ENCODE data around the gene ADAD2.

Gene ADAD2

DNA sequence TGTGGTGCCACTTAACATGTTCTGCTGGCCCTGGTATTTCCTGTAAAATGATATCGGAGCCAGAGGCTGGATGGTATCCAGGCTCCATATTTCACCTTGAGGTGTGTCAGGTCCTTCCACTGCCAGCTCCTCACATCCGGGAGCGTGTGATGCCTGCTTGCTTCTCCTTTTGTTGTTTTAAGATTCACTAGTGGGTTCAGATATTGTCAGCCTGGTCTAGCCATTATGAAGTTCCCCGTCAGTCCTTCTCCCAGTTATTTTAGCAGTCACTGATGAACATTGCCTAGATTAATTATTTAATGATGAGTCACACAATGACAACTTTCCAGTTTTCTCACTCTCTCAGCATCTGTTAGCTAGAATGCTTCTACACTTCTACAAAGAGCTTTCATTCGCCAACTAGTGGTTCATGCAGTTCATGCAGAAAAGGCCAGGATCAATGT, 34.6 kb upstream of the ADAD2 start:
- Histone ChIP-seq H3K36me3 (replicated peaks; ENCODE audit: insufficient read depth, low read length) (no peaks in the 10 kb centered on the region), H3K9ac (ENCODE audit: low read length) (no peak overlapping the region), H3K27me3 (replicated peaks; ENCODE audit: insufficient read depth, low read length) (no peaks in the 10 kb centered on the region), H3K4me3 (ENCODE audit: low read length) (no peak overlapping the region), H3F3A (ENCODE audit: insufficient read depth, low read length) (no peaks in the 10 kb centered on the region), H2AFZ (ENCODE audit: low read length) (no peak overlapping the region), H3K4me1 (ENCODE audit: low read length) (no peaks in the 10 kb centered on the region), H3K9me2 (replicated peaks; ENCODE audit: insufficient read depth, low read length) (no peaks in the 10 kb centered on the region), H3K79me2 (ENCODE audit: low read length) (no peaks in the 10 kb centered on the region), H3K9me3 (replicated peaks; ENCODE audit: insufficient read depth, low read length) (no peaks in the 10 kb centered on the region), H3K4me2 (ENCODE audit: low read depth, low read length) (no peak overlapping the region), H3K27ac (ENCODE audit: low read length) (no peak overlapping the region), H4K20me1 (ENCODE audit: insufficient read depth, low read length) (no peaks in the 10 kb centered on the region)
- no peak for TF ChIP-seq EZH2phosphoT487 (IDR thresholded peaks at IDR 0.05; ENCODE audit: low read length)
- DNase-seq, result no peak

DNA sequence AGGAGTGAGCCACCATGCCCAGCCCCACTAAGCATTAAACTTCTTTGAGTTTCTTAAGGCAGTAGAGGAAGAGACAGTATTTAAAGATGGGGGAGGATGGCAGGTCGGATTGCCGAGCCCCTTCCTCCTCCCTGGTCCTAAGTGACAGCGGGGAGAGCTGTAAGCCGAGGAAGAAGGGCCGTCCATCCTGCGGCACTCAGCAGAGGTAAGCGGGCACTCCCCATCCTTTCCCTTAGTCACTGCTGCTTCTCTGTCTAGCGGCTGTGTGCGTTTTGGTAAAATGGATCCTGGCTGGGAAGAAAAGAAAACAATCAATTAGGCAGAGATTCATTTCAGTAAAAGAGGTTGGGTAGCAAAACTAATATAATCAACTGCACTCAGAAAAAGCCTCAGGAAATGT, 31.9 kb upstream of the ADAD2 start:
- no peaks in the 10 kb centered on the region for H3K4me1 ChIP-seq (ENCODE audit: low read length)
- H3K4me2 ChIP-seq (ENCODE audit: low read depth, low read length), result no peak overlapping the region
- no peaks in the 10 kb centered on the region for H3K9me2 ChIP-seq (replicated peaks; ENCODE audit: insufficient read depth, low read length)
- no peaks in the 10 kb centered on the region for H3K9me3 ChIP-seq (replicated peaks; ENCODE audit: insufficient read depth, low read length)
- no peaks in the 10 kb centered on the region for H3K36me3 ChIP-seq (replicated peaks; ENCODE audit: insufficient read depth, low read length)
- H3K27ac ChIP-seq (ENCODE audit: low read length), result no peak overlapping the region
- no peak overlapping the region for H3K9ac ChIP-seq (ENCODE audit: low read length)
- no peaks in the 10 kb centered on the region for H3F3A ChIP-seq (ENCODE audit: insufficient read depth, low read length)
- TF ChIP-seq EZH2 (optimal IDR thresholded peaks at IDR 0.05; ENCODE audit: low read depth, low read length) (no peak), EZH2phosphoT487 (IDR thresholded peaks at IDR 0.05; ENCODE audit: low read length) (no peak)
- TF ChIP-seq, protein P1, sequence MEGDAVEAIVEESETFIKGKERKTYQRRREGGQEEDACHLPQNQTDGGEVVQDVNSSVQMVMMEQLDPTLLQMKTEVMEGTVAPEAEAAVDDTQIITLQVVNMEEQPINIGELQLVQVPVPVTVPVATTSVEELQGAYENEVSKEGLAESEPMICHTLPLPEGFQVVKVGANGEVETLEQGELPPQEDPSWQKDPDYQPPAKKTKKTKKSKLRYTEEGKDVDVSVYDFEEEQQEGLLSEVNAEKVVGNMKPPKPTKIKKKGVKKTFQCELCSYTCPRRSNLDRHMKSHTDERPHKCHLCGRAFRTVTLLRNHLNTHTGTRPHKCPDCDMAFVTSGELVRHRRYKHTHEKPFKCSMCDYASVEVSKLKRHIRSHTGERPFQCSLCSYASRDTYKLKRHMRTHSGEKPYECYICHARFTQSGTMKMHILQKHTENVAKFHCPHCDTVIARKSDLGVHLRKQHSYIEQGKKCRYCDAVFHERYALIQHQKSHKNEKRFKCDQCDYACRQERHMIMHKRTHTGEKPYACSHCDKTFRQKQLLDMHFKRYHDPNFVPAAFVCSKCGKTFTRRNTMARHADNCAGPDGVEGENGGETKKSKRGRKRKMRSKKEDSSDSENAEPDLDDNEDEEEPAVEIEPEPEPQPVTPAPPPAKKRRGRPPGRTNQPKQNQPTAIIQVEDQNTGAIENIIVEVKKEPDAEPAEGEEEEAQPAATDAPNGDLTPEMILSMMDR (IDR thresholded peaks at IDR 0.05; ENCODE audit: low read length), result no peak
- no peak for DNase-seq
- no peaks in the 10 kb centered on the region for H3K27me3 ChIP-seq (replicated peaks; ENCODE audit: insufficient read depth, low read length)
- H4K20me1 ChIP-seq (ENCODE audit: insufficient read depth, low read length), result no peaks in the 10 kb centered on the region
- H3K4me3 ChIP-seq (ENCODE audit: low read length), result no peak overlapping the region
- no peak overlapping the region for H2AFZ ChIP-seq (ENCODE audit: low read length)
- H3K79me2 ChIP-seq (ENCODE audit: low read length), result no peaks in the 10 kb centered on the region

DNA sequence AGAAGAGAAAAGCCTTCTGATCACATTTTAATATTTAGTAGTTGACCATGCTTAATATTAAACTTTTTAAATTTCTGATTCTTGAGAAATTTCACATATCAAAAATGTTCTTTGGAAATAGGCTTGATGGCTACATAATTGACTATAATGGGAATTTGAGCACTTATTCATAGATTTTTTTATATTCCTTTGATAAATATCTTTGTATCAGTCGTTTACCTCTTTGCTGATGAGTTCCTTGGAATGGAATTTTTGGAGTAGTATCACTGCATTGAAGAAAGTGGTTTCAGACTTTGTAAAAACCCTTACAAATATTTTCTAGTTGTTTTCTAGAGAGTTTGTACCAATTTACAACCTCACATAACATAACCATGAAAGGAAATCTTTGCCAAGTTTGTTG, 31.2 kb upstream of the ADAD2 start:
- Histone ChIP-seq H3K4me2 (ENCODE audit: low read depth, low read length) (no peak overlapping the region), H2AFZ (ENCODE audit: low read length) (no peak overlapping the region), H3K9me3 (replicated peaks; ENCODE audit: insufficient read depth, low read length) (no peaks in the 10 kb centered on the region), H3K4me3 (ENCODE audit: low read length) (no peak overlapping the region), H3K27me3 (replicated peaks; ENCODE audit: insufficient read depth, low read length) (no peaks in the 10 kb centered on the region), H3F3A (ENCODE audit: insufficient read depth, low read length) (no peaks in the 10 kb centered on the region), H3K9ac (ENCODE audit: low read length) (no peak overlapping the region), H3K9me2 (replicated peaks; ENCODE audit: insufficient read depth, low read length) (no peaks in the 10 kb centered on the region), H3K4me1 (ENCODE audit: low read length) (no peaks in the 10 kb centered on the region), H3K27ac (ENCODE audit: low read length) (no peak overlapping the region), H4K20me1 (ENCODE audit: insufficient read depth, low read length) (no peaks in the 10 kb centered on the region), H3K36me3 (replicated peaks; ENCODE audit: insufficient read depth, low read length) (no peaks in the 10 kb centered on the region), H3K79me2 (ENCODE audit: low read length) (no peaks in the 10 kb centered on the region)
- no peak for DNase-seq
- TF ChIP-seq EZH2phosphoT487 (IDR thresholded peaks at IDR 0.05; ENCODE audit: low read length) (no peak), EZH2 (optimal IDR thresholded peaks at IDR 0.05; ENCODE audit: low read depth, low read length) (no peak)
- TF ChIP-seq, protein P1 (IDR thresholded peaks at IDR 0.05; ENCODE audit: low read length), result no peak

DNA sequence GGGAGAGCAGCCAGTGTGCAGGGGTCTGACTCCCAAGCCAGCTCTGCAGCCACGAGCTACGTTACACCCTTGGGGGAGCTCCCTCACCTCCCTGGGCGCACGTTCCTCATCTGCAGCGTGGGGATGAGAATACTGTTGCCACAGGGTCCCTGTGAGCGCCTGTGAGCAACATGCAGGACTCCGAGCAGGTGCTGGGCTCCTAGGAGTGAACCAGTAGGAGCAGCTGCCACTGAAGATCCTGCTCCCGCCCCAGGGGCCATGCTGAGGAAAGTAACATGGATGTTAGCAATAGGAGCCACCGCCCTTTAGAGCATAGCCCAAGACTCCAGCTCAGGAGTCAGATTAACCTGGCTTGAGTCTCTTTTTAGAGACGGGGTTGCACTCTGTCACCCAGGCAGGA, 29.9 kb upstream of the ADAD2 start:
- Histone ChIP-seq H3K4me2 (ENCODE audit: low read depth, low read length) (no peak overlapping the region), H3K27ac (ENCODE audit: low read length) (no peak overlapping the region), H3K27me3 (replicated peaks; ENCODE audit: insufficient read depth, low read length) (no peaks in the 10 kb centered on the region), H3K9me3 (replicated peaks; ENCODE audit: insufficient read depth, low read length) (no peaks in the 10 kb centered on the region), H3K36me3 (replicated peaks; ENCODE audit: insufficient read depth, low read length) (no peaks in the 10 kb centered on the region), H2AFZ (ENCODE audit: low read length) (no peak overlapping the region), H3K79me2 (ENCODE audit: low read length) (no peaks in the 10 kb centered on the region), H3K9me2 (replicated peaks; ENCODE audit: insufficient read depth, low read length) (no peaks in the 10 kb centered on the region), H3F3A (ENCODE audit: insufficient read depth, low read length) (no peaks in the 10 kb centered on the region), H4K20me1 (ENCODE audit: insufficient read depth, low read length) (no peaks in the 10 kb centered on the region), H3K9ac (ENCODE audit: low read length) (no peak overlapping the region), H3K4me1 (ENCODE audit: low read length) (no peaks in the 10 kb centered on the region), H3K4me3 (ENCODE audit: low read length) (no peak overlapping the region)
- TF ChIP-seq EZH2phosphoT487 (IDR thresholded peaks at IDR 0.05; ENCODE audit: low read length), result no peak
- no peak for TF ChIP-seq EZH2 (optimal IDR thresholded peaks at IDR 0.05; ENCODE audit: low read depth, low read length)
- TF ChIP-seq, protein P1 (IDR thresholded peaks at IDR 0.05; ENCODE audit: low read length), result no peak
- DNase-seq, result no peak

All from MM.1S (cell line).